HTERT RPE-1 (cell line): Measurements from ENCODE around the gene MYH6.

ENCODE experiments used
- in situ Hi-C: fragments of 300-500 bp; cut with MboI; formaldehyde crosslinking; loops from 4 replicates; pipeline ENCODE4 v1.14.3; 2020; ENCODE audit warnings: low sequenced_read_pairs

MYH6 gene

GRCh38 chr14:23359722-23360447 lies 48.2 kb downstream of the MYH6 start:
- in situ Hi-C loops: no loop called here

- in situ Hi-C loops: no loop called here
These were observed 48.9 kb downstream of the MYH6 start for GRCh38 chr14:23359167-23359626.

- in situ Hi-C loops: no loop called here
These were observed 49.4 kb downstream of the MYH6 start for GRCh38 chr14:23358553-23359166.

GRCh38 chr14:23358042-23358441 lies 50.0 kb downstream of the MYH6 start:
- in situ Hi-C loops: no loop called here

- in situ Hi-C loops: no loop called here
These were observed 50.8 kb downstream of the MYH6 start for GRCh38 chr14:23357261-23357660.

- in situ Hi-C loops: no loop called here
These were observed 51.4 kb downstream of the MYH6 start for GRCh38 chr14:23356662-23357061.

- in situ Hi-C loops: no loop called here
These were observed 52.1 kb downstream of the MYH6 start for GRCh38 chr14:23355871-23356435.

- in situ Hi-C loops: no loop called here
These were observed 53.1 kb downstream of the MYH6 start for GRCh38 chr14:23354990-23355389.

- in situ Hi-C loops: no loop called here
These were observed 54.7 kb downstream of the MYH6 start for GRCh38 chr14:23353433-23353780.

GRCh38 chr14:23352506-23353432 lies 55.3 kb downstream of the MYH6 start, which contains the start of gene SLC22A17:
TSS of gene SLC22A17 (minus strand) at chr14:23352887.
- in situ Hi-C loops: no loop called here

GRCh38 chr14:23351681-23352505 lies 56.2 kb downstream of the MYH6 start:
- in situ Hi-C loops: no loop called here

- in situ Hi-C loops: no loop called here
These were observed 58.8 kb downstream of the MYH6 start for GRCh38 chr14:23349156-23349845.

- in situ Hi-C loops: no loop called here
These were observed 59.8 kb downstream of the MYH6 start for GRCh38 chr14:23348297-23348655.

- in situ Hi-C loops: no loop called here
These were observed 60.4 kb downstream of the MYH6 start for GRCh38 chr14:23347406-23348296.

GRCh38 chr14:23346693-23347405 lies 61.2 kb downstream of the MYH6 start:
- in situ Hi-C loops: no loop called here

GRCh38 chr14:23345987-23346692 lies 61.9 kb downstream of the MYH6 start:
- in situ Hi-C loops: no loop called here

- in situ Hi-C loops: no loop called here
These were observed 63.6 kb downstream of the MYH6 start for GRCh38 chr14:23344481-23344880.
